Activated naive CD4-positive, alpha-beta T cell treated with anti-CD3 and anti-CD28 coated beads, Interleukin-2, amount 50 U/mL, for 72 hours (primary cell): Measurements from ENCODE around the gene DPPA3. TPM values are rescaled to one million over a fixed set of nuclear protein-coding genes. Genes with fewer than 3 reads are reported as not detected.
A peak's percentile ranks its signal among the peaks of the same experiment; 100 is the strongest.
"Not testable (repeated sequence)": the region's sequence is repeated elsewhere in the genome, so short reads cannot be mapped to it uniquely, and the experiment has no call there.

Experiments
- ATAC-seq, 2 donors: fragments of 150-1000 bp; cut with Tn5 transposase; 2 replicates each; pipeline ENCODE4 v1.10.0; 2021; ENCODE audit warnings: mild to moderate bottlenecking in 2 of 2, moderate library complexity in 2 of 2
- DNase-seq, 2 donors: peaks; one replicate each; pipeline ENCODE4 v3.0.0; 2021 to 2022; ENCODE audit warnings: low spot score in 2 of 2
- H3K27ac Mint-ChIP-seq, 2 donors: one replicate each; pipeline ENCODE4 v1.8.0; 2022; ENCODE audit warnings: mild to moderate bottlenecking in 2 of 2, mixed read lengths in 2 of 2
- H3K36me3 Mint-ChIP-seq, 2 donors: one replicate each; pipeline ENCODE4 v1.8.0; 2022; ENCODE audit warnings: mixed read lengths in 2 of 2
- H3K9me3 Mint-ChIP-seq, 2 donors: one replicate each; pipeline ENCODE4 v1.8.0; 2022; ENCODE audit warnings: mixed read lengths in 2 of 2
- total RNA-seq, 2 donors: library from RNA; stranded (reverse); gene quantifications; one replicate each; pipeline ENCODE4 v1.2.3, GENCODE V29; 2022

Gene DPPA3
- not detected for total RNA-seq

DNA sequence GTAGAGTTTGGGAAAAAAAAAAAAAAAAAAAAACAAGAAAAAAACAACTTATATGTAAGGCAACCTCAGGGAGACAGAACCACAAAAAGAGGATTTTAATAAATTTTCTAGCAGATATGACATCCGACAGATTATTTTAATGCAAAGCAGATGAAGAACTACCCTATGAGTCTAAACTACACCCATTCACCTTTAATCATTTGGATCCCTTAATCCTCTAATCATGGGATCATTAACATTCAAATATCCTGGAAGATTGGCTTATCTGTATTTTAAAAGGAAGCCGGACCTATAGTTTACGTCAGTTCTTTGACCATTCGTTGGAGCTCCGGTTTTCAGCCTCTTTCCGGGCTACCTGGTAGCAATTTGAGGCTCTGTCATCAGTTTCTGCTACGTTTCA is at the start of gene DPPA3:
TSS of gene DPPA3 (plus strand) at position 301 of the 400 bp plus-strand sequence. CDS start 138 bp downstream, outside the sequence.
- no peaks in the 10 kb centered on the region for H3K9me3 Mint-ChIP-seq
- H3K36me3 Mint-ChIP-seq, result no peaks in the 10 kb centered on the region
- ATAC-seq (no peak), DNase-seq (no peak)
- no peak within 1 kb of the TSS for H3K27ac Mint-ChIP-seq

DNA sequence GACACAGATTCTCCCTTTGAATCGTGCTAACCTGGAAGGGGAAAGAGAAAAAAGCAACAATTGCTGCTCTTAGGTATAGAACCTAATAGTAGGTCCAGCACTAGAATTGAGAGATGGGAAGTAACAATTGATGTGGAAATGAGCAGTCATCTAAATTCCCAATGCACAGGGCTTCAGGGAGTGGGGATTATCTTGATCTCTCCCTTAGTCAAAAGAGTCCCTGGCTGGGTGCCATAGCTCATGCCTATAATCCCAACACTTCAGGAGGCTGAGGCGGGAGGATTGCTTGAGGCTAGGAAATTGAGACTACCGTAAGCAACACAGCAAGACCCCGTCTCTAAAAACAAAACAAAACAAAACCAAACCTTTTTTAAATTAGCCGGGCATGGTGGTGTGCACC is 49.5 kb upstream of the DPPA3 start:
- H3K36me3 Mint-ChIP-seq, result no peaks in the 10 kb centered on the region
- no peaks in the 10 kb centered on the region for H3K9me3 Mint-ChIP-seq
- no peak for DNase-seq
- H3K27ac Mint-ChIP-seq, result no peak overlapping the region
- no peak for ATAC-seq

GRCh38 chr12:7666595-7666994 is 44.6 kb upstream of the DPPA3 start:
- no peaks in the 10 kb centered on the region for H3K36me3 Mint-ChIP-seq
- no peaks in the 10 kb centered on the region for H3K9me3 Mint-ChIP-seq
- H3K27ac Mint-ChIP-seq, result no peak overlapping the region
- DNase-seq, result no peak
- no peak for ATAC-seq

- Mint-ChIP-seq H3K9me3 (no peaks in the 10 kb centered on the region), H3K27ac (no peak overlapping the region), H3K36me3 (no peaks in the 10 kb centered on the region)
- DNase-seq (no peak), ATAC-seq (no peak)
These were observed 44.1 kb upstream of the DPPA3 start for GRCh38 chr12:7667125-7667524.

- Mint-ChIP-seq H3K27ac (no peak overlapping the region), H3K36me3 (no peaks in the 10 kb centered on the region), H3K9me3 (no peaks in the 10 kb centered on the region)
- no peak for ATAC-seq
- no peak for DNase-seq
These were observed 43.1 kb upstream of the DPPA3 start for GRCh38 chr12:7668171-7668570.

GRCh38 chr12:7675455-7675854 is 35.8 kb upstream of the DPPA3 start:
- not testable (repeated sequence) for DNase-seq, H3K36me3 Mint-ChIP-seq, H3K9me3 Mint-ChIP-seq, ATAC-seq, H3K27ac Mint-ChIP-seq

DNA sequence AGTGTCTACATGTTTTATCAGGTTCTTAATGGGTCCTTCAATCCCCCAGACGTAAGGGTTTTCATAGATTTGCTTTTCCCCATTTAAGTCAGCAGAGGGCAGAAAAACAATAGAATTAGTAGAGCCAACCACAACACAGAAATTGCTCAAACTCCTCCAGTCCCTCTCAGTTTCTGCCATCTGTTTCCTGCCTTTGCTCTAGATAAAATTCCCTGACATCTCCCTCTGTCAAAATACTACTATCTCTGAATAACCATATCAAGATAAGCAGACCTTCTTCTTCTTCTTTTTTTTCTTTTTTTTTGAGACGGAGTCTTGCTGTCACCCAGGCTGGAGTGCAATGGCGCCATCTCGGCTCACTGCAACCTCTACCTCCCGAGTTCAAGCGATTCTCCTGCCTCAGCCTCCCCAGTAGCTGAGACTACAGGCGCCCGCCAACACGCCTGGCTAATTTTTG is 33.8 kb upstream of the DPPA3 start:
- not testable (repeated sequence) for H3K36me3 Mint-ChIP-seq, DNase-seq, H3K9me3 Mint-ChIP-seq
- peak; percentile 73 to 81 for ATAC-seq
- H3K27ac Mint-ChIP-seq, result peak overlapping the region in 1 of 2 donors; percentile 19

DNA sequence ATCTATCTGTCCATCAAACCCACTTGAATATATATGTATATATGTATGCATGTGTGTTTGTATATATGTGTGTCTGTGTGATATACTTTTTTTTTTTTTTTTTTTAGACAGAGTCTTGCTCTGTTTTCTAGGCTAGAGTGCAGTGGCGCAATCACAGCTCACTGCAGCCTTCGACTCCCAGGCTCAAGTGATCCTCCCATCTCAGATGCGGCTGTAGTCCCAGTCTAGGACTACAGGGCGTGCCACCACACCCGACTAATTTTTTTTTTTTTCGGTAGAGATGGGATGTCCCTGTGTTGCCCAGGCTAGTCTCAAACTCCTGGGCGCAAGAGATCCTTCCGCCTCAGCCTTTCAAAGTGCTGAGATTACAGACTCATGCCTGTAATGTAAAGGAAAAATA is 32.5 kb upstream of the DPPA3 start:
- ATAC-seq (no peak), DNase-seq (no peak)
- Mint-ChIP-seq H3K36me3 (no peaks in the 10 kb centered on the region), H3K27ac (no peak overlapping the region), H3K9me3 (no peaks in the 10 kb centered on the region)

- DNase-seq, result no peak
- no peak overlapping the region for H3K27ac Mint-ChIP-seq
- no peaks in the 10 kb centered on the region for H3K9me3 Mint-ChIP-seq
- H3K36me3 Mint-ChIP-seq, result no peaks in the 10 kb centered on the region
- ATAC-seq, result no peak
These were observed 31.8 kb upstream of the DPPA3 start for GRCh38 chr12:7679251-7680045.

DNA sequence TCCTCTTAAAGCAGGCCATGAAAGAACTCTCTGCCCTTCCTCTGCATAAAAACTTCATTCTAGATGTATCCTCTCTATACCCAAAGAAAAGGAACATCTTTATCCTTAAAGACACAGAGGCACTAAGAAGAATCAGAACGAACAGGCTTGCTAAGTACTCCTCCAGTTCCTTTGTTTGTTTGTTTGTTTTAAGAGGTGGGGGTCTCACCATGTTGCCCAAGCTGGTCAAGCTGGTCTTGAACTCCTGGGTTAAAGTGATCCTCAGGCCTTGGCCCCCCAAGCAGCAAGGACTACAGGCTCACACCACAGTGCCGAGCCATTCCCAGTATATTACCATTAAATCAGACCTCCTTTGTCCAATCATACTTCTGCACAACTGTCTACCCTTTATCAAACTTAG is 29.7 kb upstream of the DPPA3 start:
- no peak overlapping the region for H3K27ac Mint-ChIP-seq
- H3K9me3 Mint-ChIP-seq, result no peaks in the 10 kb centered on the region
- ATAC-seq, result no peak
- no peaks in the 10 kb centered on the region for H3K36me3 Mint-ChIP-seq
- DNase-seq, result no peak

- Mint-ChIP-seq H3K36me3 (no peaks in the 10 kb centered on the region), H3K9me3 (no peaks in the 10 kb centered on the region), H3K27ac (no peak overlapping the region)
- DNase-seq (no peak), ATAC-seq (no peak)
These were observed 17.4 kb upstream of the DPPA3 start for GRCh38 chr12:7693793-7694192.

- Mint-ChIP-seq H3K36me3 (no peaks in the 10 kb centered on the region), H3K9me3 (no peaks in the 10 kb centered on the region), H3K27ac (no peak overlapping the region)
- no peak for DNase-seq
- ATAC-seq, result no peak
These were observed 16.5 kb upstream of the DPPA3 start for GRCh38 chr12:7694556-7695236.

- Mint-ChIP-seq H3K27ac (no peak overlapping the region), H3K36me3 (no peaks in the 10 kb centered on the region), H3K9me3 (no peaks in the 10 kb centered on the region)
- DNase-seq (no peak), ATAC-seq (no peak)
These were observed 16.0 kb upstream of the DPPA3 start for GRCh38 chr12:7695237-7695560.

DNA sequence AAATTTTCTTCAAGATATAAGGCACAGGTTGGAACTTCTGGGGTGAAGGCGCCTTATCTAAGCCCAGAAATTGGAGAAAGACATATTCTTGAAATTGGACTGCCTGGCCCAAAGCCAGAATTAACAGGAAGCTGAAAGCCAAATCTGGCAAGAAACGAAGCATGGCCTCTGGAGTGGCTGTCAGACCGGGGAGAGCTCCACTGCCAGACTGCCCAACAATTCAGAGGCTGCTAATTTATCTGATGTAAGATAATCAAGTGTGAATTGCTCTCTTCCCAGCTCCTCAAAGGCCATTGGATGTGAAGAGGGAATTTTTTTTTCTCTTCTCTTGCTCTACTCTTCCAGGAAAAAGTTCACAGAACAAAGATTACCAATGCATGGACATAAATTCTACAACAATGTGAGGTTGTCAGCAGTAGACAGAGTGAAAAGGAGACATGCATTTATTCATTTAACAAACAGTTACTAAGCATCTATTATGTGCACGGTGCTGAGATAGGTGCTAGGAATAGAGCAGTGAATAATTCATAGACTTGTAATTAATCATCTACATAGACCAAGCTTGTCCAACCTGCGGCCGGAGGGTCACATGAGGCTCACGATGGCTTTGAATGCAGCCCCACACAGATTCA is 15.6 kb upstream of the DPPA3 start, which contains the start of gene GDF3:
TSS of gene GDF3 (minus strand) at position 210 of the 632 bp plus-strand sequence. CDS start at position 163, 47 bp downstream.
- Mint-ChIP-seq H3K9me3 (no peaks in the 10 kb centered on the region), H3K36me3 (no peaks in the 10 kb centered on the region), H3K27ac (no peak within 1 kb of the TSS)
- ATAC-seq (no peak), DNase-seq (no peak)

GRCh38 chr12:7705846-7706245 is 5.4 kb upstream of the DPPA3 start:
- H3K36me3 Mint-ChIP-seq, result no peaks in the 10 kb centered on the region
- H3K9me3 Mint-ChIP-seq, result no peaks in the 10 kb centered on the region
- no peak overlapping the region for H3K27ac Mint-ChIP-seq
- ATAC-seq, result no peak
- no peak for DNase-seq

DNA sequence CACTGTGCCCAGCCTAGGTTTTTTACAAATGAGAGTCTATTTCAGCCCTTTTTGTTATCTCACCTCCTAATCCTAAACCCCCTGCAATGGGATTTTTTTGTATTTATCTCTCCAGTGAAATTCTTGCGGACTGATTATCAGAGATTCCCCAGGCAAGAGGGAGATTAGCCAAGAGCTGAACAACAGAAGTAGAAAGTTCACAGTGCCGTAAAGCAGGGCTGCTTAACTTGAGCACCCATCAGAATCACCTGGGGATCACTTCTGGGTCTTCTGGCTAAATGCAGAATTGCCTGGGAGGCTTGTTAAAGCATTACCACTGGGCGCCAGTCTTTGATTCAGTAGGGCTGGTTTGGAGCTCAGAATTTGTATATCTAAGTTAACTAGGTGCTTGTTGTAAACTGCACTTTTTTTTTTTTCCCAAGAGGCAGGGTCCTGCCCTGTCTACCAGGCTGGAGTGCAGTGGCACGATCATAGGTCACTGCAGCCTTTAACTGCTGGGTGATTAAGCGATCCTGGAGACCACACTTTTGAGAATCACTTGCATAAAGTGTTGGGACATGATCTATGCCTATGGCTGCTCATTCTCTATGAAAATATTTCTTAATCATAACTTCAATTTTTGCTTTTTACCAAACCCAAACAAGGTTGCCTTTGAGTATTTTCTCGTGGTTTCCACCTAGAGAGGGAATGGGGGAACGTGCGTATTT is 1.1 kb upstream of the DPPA3 start:
- Mint-ChIP-seq H3K27ac (no peak overlapping the region), H3K9me3 (no peaks in the 10 kb centered on the region), H3K36me3 (no peaks in the 10 kb centered on the region)
- no peak for DNase-seq
- no peak for ATAC-seq

DNA sequence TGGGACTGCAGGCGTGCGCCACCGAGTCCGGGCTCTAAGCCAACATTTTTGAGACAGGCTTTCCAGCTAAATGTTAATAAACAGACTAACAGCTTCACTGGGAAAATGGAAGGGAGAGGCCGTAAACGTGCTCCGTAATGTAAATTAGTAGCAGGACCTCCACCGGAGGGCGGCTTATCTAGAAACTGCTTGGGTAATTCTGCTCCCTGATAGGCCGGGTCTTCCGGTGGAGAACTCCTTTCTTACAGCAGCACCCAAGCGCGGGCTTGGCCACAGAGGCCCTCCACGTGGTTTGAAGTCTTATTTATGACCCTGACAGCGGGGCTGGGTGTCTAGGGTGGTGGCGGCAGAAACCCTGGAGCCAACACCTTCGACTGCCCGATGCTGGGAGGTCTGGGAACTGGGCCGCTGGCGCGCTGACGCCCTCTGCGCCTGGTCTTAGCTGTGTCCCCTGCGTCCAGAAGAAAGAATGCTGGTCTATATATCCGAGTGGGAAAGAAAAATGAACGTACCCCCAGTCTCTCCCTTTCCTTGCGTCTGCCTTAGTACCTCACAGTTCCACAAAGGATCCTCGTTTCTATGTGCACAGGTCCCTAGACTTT is 1.7 kb downstream of the DPPA3 start:
- Mint-ChIP-seq H3K27ac (no peak overlapping the region), H3K9me3 (no peaks in the 10 kb centered on the region), H3K36me3 (no peaks in the 10 kb centered on the region)
- ATAC-seq (no peak), DNase-seq (no peak)
